ENCODE results near the gene TSPAN17. TPM values are rescaled to one million over a fixed set of nuclear protein-coding genes. Genes with fewer than 3 reads are reported as not detected.

The TSPAN17 gene
- total RNA-seq, 2 experiments from 2014 or later, result 24.6 to 26.3 TPM

DNA sequence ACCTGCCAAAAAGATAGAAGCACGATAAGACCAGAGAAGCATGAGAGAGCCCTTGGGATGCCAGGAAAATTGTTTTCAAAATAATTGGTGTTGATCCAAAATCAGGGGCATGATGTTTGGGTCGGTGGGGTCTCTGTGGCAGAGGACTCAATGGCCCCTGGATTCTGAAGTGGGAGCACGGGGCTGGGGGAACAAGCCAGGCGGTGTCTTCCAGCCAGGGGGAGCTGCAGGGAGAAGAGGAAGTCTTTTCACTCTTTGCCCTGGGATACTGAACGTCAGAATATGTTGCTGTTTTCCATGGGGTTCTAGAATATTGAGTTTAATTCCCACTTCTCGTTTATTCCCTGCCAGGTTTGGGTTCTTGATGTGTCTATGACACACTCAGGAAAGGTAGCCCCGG lies 20.4 kb downstream of the TSPAN17 start:
- no peaks in the 10 kb centered on the region for H3K9me3 Mint-ChIP-seq
- intact Hi-C loops (cut with micrococcal nuclease), result no loop called here
- DNase-seq (no peak), ATAC-seq (no peak)
- no peak for TF ChIP-seq CTCF (IDR thresholded peaks at IDR 0.05)
- no peaks in the 10 kb centered on the region for H3K36me3 Mint-ChIP-seq (ENCODE audit: low read depth)
- peaks cover 17% of the 10 kb centered on the region for H3K27me3 Mint-ChIP-seq
- POLR2A ChIA-PET, result no interaction called here
- no peak overlapping the region for H3K4me3 Mint-ChIP-seq
- CTCF ChIA-PET, result interaction anchor here (4.4 kb wide), 1 partner anchor 10 kb away, joined by 15 read pairs; no protein-coding TSS in a partner anchor
- H3K4me1 Mint-ChIP-seq (ENCODE audit: low read depth), result no peaks in the 10 kb centered on the region
- H3K27ac Mint-ChIP-seq, result no peak overlapping the region

- POLR2A ChIA-PET, result interaction anchor here (1.0 kb wide), 1 partner anchor 9 kb away, joined by 3 read pairs; no protein-coding TSS in a partner anchor
- CTCF ChIA-PET, result interaction anchor here (1.4 to 4.4 kb wide), 2 partner anchors 10 to 12 kb away, joined by 4 to 15 read pairs; no protein-coding TSS in a partner anchor
- no peaks in the 10 kb centered on the region for H3K36me3 Mint-ChIP-seq (ENCODE audit: low read depth)
- no peak for TF ChIP-seq CTCF (IDR thresholded peaks at IDR 0.05)
- H3K27me3 Mint-ChIP-seq, result peaks cover 16% of the 10 kb centered on the region
- H3K27ac Mint-ChIP-seq, result no peak overlapping the region
- no peaks in the 10 kb centered on the region for H3K9me3 Mint-ChIP-seq
- no peak for ATAC-seq
- intact Hi-C loops (cut with micrococcal nuclease), result no loop called here
- H3K4me1 Mint-ChIP-seq (ENCODE audit: low read depth), result no peaks in the 10 kb centered on the region
- DNase-seq, result no peak
- no peak overlapping the region for H3K4me3 Mint-ChIP-seq
These were observed 23.2 kb downstream of the TSPAN17 start for GRCh38 chr5:176670449-176670848.

GRCh38 chr5:176671399-176671798 lies 24.1 kb downstream of the TSPAN17 start:
- TF ChIP-seq CTCF (IDR thresholded peaks at IDR 0.05), result no peak
- ATAC-seq (no peak), DNase-seq (no peak)
- intact Hi-C loops (cut with micrococcal nuclease), result no loop called here
- H3K9me3 Mint-ChIP-seq, result no peaks in the 10 kb centered on the region
- POLR2A ChIA-PET, result no interaction called here
- H3K4me1 Mint-ChIP-seq (ENCODE audit: low read depth), result no peaks in the 10 kb centered on the region
- no peak overlapping the region for H3K27ac Mint-ChIP-seq
- H3K36me3 Mint-ChIP-seq (ENCODE audit: low read depth), result no peaks in the 10 kb centered on the region
- no peak overlapping the region for H3K4me3 Mint-ChIP-seq
- peaks cover 15% of the 10 kb centered on the region for H3K27me3 Mint-ChIP-seq
- CTCF ChIA-PET, result interaction anchor here (1.4 to 4.4 kb wide), 2 partner anchors 11 to 13 kb away, joined by 4 to 15 read pairs; no protein-coding TSS in a partner anchor

DNA sequence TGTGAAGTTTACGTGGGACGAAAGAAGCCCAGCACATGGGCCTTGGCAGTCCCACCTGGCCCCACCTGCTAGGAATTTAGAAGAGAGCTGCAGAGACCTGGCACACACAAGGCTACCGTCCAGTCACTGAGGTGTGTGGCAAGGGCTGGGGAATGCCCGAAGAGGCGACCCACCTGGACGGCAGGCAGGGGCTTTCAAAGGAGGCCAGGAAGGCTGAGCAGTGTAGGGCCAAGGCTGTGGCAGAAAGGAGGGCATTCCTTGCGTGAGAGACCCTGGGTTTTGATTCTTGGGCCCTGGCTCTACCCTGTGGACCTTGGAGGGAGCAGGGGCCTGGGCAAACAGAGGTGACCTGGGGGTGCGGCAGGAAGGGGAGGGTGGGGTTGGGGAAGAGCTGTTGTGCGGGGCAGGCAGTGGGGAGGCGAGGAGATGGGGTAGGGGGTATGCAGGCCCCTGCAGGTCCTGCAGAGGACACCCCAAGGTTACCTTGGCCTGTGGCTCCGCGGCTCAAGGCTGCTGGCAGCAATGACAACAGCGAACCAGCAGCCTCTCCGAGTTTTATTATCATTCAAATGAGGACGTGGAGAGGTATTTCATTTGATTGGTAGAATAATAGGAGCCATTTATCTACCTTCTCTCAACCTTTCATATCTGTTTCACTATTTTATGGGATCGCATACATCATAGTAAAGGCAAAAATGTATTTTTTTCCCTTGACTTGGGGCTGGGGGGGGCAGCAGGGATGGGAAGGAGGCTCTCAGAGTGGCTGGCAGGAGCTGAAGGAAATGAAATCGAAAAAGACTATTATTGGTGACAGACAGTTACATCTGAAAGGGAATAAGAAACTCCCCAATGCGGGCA lies 24.8 kb downstream of the TSPAN17 start:
- Mint-ChIP-seq H3K4me1 (ENCODE audit: low read depth) (no peaks in the 10 kb centered on the region), H3K27me3 (peaks cover 13% of the 10 kb centered on the region), H3K4me3 (no peak overlapping the region), H3K9me3 (no peaks in the 10 kb centered on the region), H3K27ac (no peak overlapping the region), H3K36me3 (ENCODE audit: low read depth) (no peaks in the 10 kb centered on the region)
- intact Hi-C loops (cut with micrococcal nuclease), result no loop called here
- ChIA-PET CTCF (interaction anchor here (1.4 kb wide), 1 partner anchor 12 kb away, joined by 4 read pairs; no protein-coding TSS in a partner anchor), POLR2A (no interaction called here)
- no peak for TF ChIP-seq CTCF (IDR thresholded peaks at IDR 0.05)
- ATAC-seq (no peak), DNase-seq (no peak)

Data from activated CD8-positive, alpha-beta T cell treated with anti-CD3 and anti-CD28 coated beads for 36 hours (primary cell).